ENCODE measurements around the gene CANT1.
"Not testable (repeated sequence)": the region's sequence is repeated elsewhere in the genome, so short reads cannot be mapped to it uniquely, and the experiment has no call there.

Gene CANT1

DNA sequence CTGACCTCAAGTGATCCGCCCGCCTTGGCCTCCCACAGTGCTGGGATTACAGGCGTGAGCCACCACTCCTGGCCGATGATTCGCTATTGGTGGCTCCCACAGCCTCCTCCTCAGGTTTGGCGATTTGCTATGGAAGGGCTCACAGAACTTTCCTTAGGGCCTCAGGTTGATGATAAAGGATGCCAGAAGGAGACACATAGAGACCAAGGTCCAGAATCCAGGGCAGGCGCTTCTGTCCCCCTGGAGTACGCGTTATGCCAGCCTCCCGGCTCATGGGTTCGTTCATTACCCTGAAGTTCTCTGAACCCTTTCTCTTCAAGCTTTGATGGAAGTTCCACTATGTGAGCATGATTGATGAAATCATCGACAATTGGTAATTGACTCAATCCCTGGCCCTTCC lies 49.8 kb downstream of the CANT1 start:
- DNase-seq (ENCODE audit: low read depth in 2 of 2) = no peak

DNA sequence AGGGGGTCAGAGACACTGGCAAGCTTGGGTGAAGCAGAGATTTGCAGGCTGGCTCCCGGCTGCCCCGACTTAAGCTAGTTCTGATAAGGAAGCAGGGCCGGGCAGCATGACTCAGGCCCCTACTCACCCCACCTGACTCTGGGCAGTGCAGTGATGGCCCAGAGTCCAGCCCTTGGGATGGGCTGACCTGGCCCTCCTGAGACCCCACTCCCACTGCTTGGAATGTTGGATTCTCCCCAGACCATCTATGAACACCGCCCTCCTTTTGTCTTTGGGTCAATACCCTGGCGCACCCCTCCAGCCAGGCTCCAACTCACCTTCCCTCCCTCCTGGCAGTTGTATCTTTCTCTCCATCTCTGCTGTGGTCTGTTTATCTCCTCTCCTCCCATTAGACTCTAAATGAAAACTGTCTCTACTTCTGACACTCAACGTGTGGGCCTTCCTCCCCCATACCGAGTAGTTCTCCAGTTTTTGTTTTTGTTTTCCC lies 50.9 kb downstream of the CANT1 start:
- no peak for DNase-seq (ENCODE audit: low read depth in 2 of 2)

DNA sequence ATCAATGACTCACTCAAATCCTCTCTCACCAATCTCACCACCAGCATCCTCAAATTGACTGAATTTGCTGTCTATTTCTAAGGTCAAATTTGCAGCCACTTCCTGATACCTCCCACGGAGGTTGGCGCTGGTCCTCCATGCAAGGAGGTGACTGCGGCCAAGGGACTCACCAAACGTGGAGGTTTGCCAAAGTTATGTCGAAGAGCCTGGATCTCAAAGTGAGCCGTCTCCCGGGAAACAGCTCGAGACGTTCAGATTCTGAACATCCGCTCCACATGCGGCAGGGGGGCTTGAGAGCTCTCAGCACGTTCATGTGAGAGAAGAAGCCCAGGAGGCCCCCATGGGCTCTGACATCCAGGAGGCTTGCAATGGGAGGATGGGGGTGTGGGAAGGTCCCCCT lies 52.4 kb downstream of the CANT1 start:
- no peak for DNase-seq (ENCODE audit: low read depth in 2 of 2)

DNA sequence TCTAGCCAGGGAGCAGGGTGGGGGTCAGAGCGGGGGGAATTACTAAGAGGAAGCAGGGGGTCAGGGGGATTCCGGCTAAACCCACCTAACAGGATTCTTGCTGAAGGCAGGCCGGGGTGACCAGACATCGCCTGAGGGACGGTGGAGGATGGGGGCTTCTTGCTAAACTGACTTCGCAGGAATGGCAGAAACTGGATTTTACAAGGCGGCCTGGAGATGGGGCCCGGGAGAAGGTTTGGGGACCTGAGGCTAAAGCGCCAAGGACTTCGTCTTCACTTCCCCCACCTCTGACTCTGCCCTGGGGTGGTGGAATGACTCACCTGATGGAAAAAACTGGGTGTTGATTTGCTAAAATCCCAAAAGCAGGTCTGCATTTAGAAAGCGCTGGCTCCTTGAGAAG lies 53.3 kb downstream of the CANT1 start:
- no peak for DNase-seq (ENCODE audit: low read depth in 2 of 2)

DNA sequence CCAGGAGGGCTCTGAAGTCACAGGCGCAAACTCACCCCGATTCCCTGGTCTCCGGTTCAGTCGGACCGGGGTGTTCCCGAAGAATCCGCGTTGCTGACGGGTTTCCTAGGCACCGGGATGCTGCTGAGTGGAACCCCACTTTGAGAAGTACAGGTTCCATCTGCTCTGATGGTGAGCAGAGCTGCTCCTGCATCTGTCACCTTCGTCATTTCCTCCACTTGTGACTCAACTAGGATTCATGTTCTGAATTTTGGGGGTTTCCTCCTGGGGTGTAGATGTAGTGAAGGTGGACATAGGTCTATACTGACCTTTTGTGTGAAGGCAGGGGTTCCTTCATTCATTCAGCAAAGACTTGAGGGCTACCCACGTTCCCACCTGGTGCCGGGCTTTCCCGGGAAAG lies 54.9 kb downstream of the CANT1 start:
- DNase-seq (ENCODE audit: low read depth in 2 of 2) = no peak

DNA sequence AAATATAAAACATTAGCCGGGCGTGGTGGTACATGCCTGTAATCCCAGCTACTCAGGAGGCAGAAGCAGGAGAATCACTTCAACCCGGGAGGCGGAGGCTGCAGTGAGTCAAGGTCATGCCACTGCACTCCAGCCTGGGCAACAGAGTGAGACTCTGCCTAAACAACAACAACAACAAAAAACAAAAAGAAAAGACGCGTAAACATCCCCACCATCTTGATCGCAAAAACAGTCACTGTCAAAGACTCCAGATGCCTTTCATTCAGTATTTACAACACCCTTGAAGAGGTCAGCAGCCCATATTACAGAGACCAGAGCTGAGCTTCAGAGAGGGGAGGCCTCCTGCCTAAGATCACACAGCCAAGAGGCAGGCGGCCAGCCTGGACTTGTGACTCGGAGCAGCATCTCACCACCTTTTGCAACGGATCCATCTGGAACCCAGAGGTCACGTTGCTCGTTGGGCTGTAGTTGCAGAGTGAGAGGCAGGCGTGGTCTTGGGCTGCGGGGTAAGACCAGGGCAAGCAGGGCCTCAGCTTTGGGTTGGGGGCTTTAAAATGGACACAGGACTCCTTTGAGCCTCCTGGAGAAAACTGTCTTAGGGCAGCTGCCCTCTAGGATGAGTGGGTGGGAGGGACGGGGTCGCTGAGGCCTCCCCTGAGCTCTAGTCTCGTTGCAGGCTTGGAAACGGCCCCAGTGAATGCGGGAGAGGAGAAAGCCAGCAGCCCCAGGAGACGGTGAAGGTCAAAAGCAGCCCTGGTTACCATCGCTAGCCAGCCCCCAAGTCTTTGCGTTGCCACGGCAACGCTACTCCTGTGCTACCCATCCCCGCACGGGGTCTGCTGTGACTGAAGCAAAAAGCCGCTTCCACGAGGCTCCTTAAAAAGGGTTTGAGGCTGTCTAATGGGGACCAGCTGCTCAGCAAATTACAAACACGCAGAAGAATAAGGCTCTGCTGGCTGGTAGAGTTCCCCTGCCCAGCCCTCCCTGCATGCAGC lies 55.9 kb downstream of the CANT1 start:
- DNase-seq (ENCODE audit: low read depth in 2 of 2) = no peak

DNA sequence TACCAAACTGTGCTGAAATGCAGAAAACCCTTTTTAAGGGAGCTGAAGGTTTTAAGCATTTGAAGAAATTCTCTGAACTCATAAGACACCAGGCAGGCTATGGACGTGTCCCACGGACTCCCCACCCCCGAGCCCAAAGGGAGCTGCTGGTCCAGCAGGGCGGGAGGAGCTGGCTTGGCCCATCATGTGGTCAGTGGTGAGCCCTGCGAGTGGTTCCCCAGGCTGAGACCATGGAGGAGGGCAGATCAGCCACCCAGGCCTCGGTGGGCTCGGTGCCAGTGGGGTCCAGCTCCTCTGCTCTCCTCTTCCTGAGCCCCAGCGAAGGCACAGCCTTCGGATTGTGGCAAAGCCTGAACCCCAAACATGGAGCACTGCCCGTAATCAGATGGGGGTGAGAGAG lies 56.9 kb downstream of the CANT1 start:
- DNase-seq (ENCODE audit: low read depth in 2 of 2) = no peak

DNA sequence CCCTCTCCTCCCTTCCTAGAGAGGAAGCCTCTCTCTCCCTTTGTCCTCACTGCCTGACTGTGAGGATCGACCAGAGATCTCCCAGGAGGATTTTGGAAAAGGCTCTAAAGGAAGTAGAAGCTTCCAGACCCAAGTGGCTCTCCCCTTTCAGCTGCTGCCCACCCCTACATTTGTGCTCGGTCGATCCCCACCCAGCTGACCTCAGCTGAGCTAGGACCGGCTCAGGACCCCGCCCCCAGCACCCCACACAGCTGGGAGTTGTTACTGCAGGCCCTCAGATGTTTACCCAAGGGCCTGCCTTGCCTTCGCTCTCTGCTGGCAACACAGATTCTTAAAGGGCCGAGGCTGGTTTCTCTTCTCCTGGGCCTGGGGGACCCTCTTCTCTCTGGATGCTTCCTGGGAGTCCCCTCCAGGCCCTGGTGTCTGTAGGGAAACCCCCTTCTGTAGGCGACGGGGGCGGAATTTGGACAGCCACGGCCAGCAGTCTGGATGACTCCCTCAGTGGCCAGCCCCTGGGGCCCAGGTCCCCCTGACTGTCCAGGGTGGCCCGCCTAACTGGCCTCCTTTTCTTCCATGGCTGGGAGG lies 57.5 kb downstream of the CANT1 start:
- no peak for DNase-seq (ENCODE audit: low read depth in 2 of 2)

DNA sequence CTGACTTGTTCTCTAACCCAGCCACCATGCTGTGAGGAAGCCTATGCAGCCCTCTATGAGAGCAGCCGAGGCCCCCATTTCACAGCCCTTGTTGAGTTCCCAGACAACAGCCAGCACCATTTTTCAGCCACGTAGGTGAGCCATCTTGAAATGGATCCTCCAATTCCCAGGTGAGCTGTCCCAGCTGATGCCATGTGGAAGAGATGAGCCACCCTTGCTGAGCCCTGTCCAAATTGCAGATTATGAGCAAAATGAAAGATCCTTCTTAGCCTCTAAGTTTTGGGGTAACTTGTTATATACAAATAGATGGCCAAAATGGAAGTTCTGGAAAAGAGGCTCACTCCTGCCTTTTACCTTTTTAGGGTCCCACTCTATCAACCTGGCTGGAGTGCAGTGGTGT lies 58.7 kb downstream of the CANT1 start:
- no peak for DNase-seq (ENCODE audit: low read depth in 2 of 2)

DNA sequence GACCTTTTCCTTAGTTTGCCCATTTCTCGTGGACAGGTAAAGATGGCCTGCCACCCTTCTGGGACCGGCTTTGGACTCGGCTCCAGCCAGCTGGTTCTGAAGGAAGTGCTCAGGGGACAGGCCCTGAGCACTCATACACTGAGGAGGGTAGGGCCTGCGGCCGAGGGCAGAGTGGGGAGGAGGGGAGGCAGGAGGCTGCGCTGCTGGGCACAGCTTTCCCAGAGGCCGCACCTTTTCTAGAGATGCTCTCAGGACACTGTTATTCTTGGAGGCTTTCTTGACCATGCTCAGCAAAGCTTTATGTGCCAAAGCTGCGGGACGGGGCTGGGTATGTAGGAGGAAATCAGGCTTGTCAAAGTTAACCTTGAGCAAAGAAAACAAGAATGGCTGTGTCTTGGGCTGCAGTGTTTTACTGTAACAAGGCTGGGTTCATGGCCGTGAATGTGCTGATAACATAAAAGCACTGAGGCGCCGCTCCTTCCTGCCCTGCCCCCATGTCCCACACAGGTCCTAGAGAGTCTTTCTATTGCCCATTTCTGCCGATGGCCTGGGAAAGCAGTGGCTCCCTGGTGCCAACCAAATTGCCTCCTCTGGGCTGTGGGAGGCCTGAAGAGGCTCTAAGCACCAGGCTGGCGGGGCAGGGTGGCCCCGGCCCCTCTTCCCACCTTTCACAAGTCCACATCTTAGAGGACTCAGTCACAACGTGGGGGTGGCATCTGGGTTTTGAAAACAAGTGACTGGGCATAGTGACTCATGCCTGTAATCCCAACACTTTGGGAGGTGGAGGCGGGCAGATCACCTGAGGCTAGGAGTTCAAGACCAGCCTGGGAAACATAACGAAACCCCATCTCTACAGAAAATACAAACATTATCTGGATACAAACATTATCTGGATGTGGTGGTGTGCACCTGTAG lies 62.1 kb downstream of the CANT1 start:
- DNase-seq (ENCODE audit: low read depth in 2 of 2) = no peak

DNA sequence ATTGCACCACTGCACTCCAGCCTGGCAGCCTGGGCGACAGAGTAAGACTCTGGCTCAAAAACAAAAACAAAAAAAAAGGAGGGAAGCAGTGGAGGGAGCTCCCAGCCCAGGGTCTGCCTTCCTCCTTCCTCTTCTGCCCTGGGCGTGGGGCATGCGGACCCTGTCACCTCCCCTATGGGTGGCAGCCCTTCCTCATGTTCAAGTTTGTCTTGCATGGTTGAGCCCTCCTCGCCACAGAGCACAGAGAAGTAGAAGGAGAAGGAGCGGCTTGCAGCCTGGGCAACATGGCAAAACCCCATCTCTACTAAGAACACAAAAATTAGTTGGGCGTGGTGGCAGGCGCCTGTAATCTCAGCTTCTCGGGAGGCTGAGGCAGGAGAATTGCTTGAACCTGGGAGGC lies 62.9 kb downstream of the CANT1 start:
- no peak for DNase-seq (ENCODE audit: low read depth in 2 of 2)

DNA sequence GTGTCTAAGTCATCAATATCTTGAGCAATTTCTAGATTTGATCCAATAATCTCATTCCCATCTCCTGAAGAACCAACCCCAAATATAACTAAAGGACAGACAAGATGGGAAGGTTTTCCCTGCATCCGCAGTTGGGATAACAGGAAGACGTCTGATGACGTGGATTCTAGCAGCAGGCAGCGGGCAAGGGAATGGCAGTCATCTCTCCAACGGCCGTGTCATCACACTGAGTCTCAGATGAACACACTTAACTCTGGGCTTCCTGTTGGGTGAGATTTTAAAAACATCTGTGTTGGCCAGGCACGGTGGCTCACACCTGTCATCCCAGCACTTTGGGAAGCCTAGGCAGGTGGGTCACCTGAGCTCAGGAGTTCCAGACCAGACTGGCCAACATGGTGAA lies 63.4 kb downstream of the CANT1 start:
- no peak for DNase-seq (ENCODE audit: low read depth in 2 of 2)

DNA sequence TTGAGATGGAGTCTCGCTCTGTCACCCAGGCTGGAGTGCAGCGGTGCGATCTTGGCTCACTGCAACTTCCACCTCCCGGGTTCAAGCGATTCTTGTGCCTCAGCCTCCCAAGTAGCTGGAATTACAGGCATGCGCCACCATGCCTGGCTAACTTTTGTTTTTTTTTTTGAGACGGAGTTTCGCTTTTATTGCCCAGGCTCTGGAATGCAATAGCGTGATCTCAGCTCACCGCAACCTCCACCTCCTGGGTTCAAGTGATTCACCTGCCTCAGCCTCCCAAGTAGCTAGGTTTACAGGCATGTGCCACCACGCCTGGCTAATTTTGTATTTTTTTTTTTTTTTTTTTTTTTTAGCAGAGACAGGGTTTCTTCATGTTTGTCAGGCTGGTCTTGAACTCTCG lies 64.1 kb downstream of the CANT1 start:
- DNase-seq (ENCODE audit: low read depth in 2 of 2) = not testable (repeated sequence)

DNA sequence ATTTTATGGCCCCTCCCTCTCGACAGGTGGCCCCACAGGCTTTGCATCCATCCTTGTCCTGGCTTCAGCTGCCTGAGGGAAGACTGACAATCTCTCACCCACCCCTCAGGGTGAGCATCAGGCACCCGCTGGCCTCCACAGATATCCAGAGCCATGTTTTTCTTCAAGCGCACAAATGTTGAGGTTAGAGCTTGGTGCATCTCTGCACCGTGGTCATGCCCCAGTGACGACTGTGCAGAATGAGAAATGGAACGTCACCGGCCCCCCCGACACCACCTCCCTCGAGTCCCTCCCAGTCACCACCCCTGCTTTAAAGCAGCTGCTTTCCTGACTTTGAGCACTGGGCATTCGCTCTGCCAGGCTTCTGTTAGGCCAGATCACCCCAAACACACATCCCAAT lies 64.6 kb downstream of the CANT1 start:
- DNase-seq (ENCODE audit: low read depth in 2 of 2) = no peak

DNA sequence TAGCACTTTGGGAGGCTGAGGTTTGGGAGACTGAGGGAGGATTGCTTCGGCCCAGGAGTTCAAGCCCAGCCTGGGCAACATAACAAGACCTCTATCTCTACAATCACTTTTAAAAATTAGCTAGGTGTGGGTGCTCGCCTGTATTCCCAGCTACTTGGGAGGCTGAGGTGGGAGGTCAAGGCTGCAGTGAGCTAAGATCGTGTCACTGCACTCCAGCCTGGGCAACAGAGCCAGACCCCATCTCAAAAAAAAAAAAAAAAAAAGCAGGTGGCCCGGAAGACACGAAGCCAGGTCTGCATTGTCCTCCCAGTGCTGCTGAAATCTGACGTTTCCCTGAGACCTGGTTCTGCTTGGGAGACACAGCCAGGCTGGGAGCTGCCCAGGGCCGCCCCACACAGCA lies 65.5 kb downstream of the CANT1 start:
- DNase-seq (ENCODE audit: low read depth in 2 of 2) = no peak
